Neural cell (in vitro differentiated cells): ENCODE results near the gene NLRC3. TPM values are rescaled to one million over a fixed set of nuclear protein-coding genes. Genes with fewer than 3 reads are reported as not detected.
A peak's percentile ranks its signal among the peaks of the same experiment; 100 is the strongest.
"Not testable (repeated sequence)": the region's sequence is repeated elsewhere in the genome, so short reads cannot be mapped to it uniquely, and the experiment has no call there.

ENCODE experiments used
- H2AFZ ChIP-seq: fragments of 200-600, 300-800 bp; sonication (generic), shearing (Covaris generic); 2 replicates; pipeline ENCODE4 v1.6.0; 2014; ENCODE audit warnings: low read depth, mild to moderate bottlenecking, antibody characterized with exemption, low read length, moderate library complexity
- H3F3A ChIP-seq: fragments of 200-600 bp; shearing (Covaris generic); 2 replicates; pipeline ENCODE4 v1.6.1; 2016; ENCODE audit warnings: mild to moderate bottlenecking, moderate library complexity, mixed read lengths, antibody characterized with exemption, low read length; ENCODE audit not compliant: insufficient read depth, poor library complexity, severe bottlenecking
- H3K27ac ChIP-seq: fragments of 200-600, 300-800 bp; sonication (generic), shearing (Covaris generic); 2 replicates; pipeline ENCODE4 v1.5.1; 2014; ENCODE audit warnings: mild to moderate bottlenecking, low read length, moderate library complexity
- H3K27me3 ChIP-seq: fragments of 300-800, 200-600 bp; sonication (generic), shearing (Covaris generic); 2 replicates; pipeline ENCODE4 v1.6.0; 2014; ENCODE audit warnings: mild to moderate bottlenecking, low read depth, low read length, moderate library complexity; ENCODE audit not compliant: insufficient read depth
- H3K36me3 ChIP-seq: fragments of 300-800, 200-600 bp; sonication (generic), shearing (Covaris generic); 2 replicates; pipeline ENCODE4 v1.5.1; 2014; ENCODE audit warnings: mild to moderate bottlenecking, antibody characterized with exemption, low read length, moderate library complexity; ENCODE audit not compliant: insufficient read depth
- H3K4me2 ChIP-seq: fragments of 300-800, 200-600 bp; sonication (generic), shearing (Covaris generic); 2 replicates; pipeline ENCODE4 v1.6.0; 2014; ENCODE audit warnings: mild to moderate bottlenecking, low read length
- H3K4me3 ChIP-seq: fragments of 300-800, 200-600 bp; sonication (generic), shearing (Covaris generic); 2 replicates; pipeline ENCODE4 v1.5.1; 2014; ENCODE audit warnings: mild to moderate bottlenecking, low read length, moderate library complexity
- H3K79me2 ChIP-seq: fragments of 200-600 bp; shearing (Covaris generic); replicated peaks from 2 replicates; pipeline ENCODE4 v1.6.0; 2014; ENCODE audit warnings: mild to moderate bottlenecking, low read length, moderate library complexity; ENCODE audit not compliant: insufficient read depth
- H3K9ac ChIP-seq: fragments of 300-800, 200-600 bp; sonication (generic), shearing (Covaris generic); 2 replicates; pipeline ENCODE4 v1.6.1; 2016; ENCODE audit warnings: mild to moderate bottlenecking, low read length, mixed read lengths
- H3K9me2 ChIP-seq: fragments of 200-600 bp; shearing (Covaris generic); 2 replicates; pipeline ENCODE4 v1.6.1; 2016; ENCODE audit warnings: mild to moderate bottlenecking, low read length, mixed read lengths; ENCODE audit not compliant: insufficient read depth
- H3K9me3 ChIP-seq: fragments of 200-600, 300-800 bp; sonication (generic), shearing (Covaris generic); 2 replicates; pipeline ENCODE4 v1.6.1; 2016; ENCODE audit warnings: mild to moderate bottlenecking, mixed run types, low read length, moderate library complexity, mixed read lengths
- H4K20me1 ChIP-seq: fragments of 200-600 bp; shearing (Covaris generic); 2 replicates; pipeline ENCODE4 v1.6.1; 2016; ENCODE audit warnings: mild to moderate bottlenecking, mixed run types; ENCODE audit not compliant: insufficient read depth
- CTCF ChIP-seq: fragments of 450-650 bp; IDR thresholded peaks from 2 replicates; pipeline ENCODE4 v1.5.1; 2014; ENCODE audit warnings: antibody characterized with exemption, mild to moderate bottlenecking, moderate library complexity; ENCODE audit not compliant: poor library complexity, severe bottlenecking
- EP300 ChIP-seq: fragments of 450-650 bp; conservative IDR thresholded peaks from 2 replicates; pipeline ENCODE4 v1.6.1; 2014; ENCODE audit warnings: antibody characterized with exemption, mild to moderate bottlenecking, moderate library complexity; ENCODE audit not compliant: poor library complexity, severe bottlenecking
- EZH2 ChIP-seq: fragments of 200-600, 300-800 bp; shearing (Covaris generic), sonication (generic); IDR thresholded peaks from 2 replicates; pipeline ENCODE4 v1.6.1; 2014; ENCODE audit warnings: antibody characterized with exemption, low read length, borderline replicate concordance, mild to moderate bottlenecking; ENCODE audit not compliant: insufficient read depth, poor library complexity, severe bottlenecking
- MXI1 ChIP-seq: fragments of 450-650 bp; conservative IDR thresholded peaks from 2 replicates; pipeline ENCODE4 v1.6.1; 2014; ENCODE audit warnings: antibody characterized with exemption, mild to moderate bottlenecking; ENCODE audit not compliant: poor library complexity, severe bottlenecking
- POLR2AphosphoS5 ChIP-seq: IDR thresholded peaks from 2 replicates; pipeline ENCODE4 v1.6.1; 2012
- RAD21 ChIP-seq: fragments of 450-650 bp; conservative IDR thresholded peaks from 2 replicates; pipeline ENCODE4 v1.6.1; 2014; ENCODE audit warnings: antibody characterized with exemption, mild to moderate bottlenecking, moderate library complexity
- REST ChIP-seq: IDR thresholded peaks from 2 replicates; pipeline ENCODE4 v1.6.1; 2012; ENCODE audit warnings: borderline replicate concordance
- SMC3 ChIP-seq: fragments of 450-650 bp; conservative IDR thresholded peaks from 2 replicates; pipeline ENCODE4 v1.6.1; 2014; ENCODE audit warnings: antibody characterized with exemption, mild to moderate bottlenecking, moderate library complexity; ENCODE audit not compliant: poor library complexity
- TAF1 ChIP-seq: IDR thresholded peaks from 2 replicates; pipeline ENCODE4 v1.6.1; 2012; ENCODE audit warnings: low read depth
- polyA plus RNA-seq: library from polyadenylated mRNA; depleted of rRNA; stranded (reverse); fragments of >200 nt; gene quantifications from 2 replicates; pipeline ENCODE4 v1.2.3, GENCODE V29; 2014

NLRC3 gene
- polyA plus RNA-seq, 1 donor from 2014 or later: 0.57 TPM

- no peaks in the 10 kb centered on the region for H3K27me3 ChIP-seq
- H3K9me3 ChIP-seq: no peaks in the 10 kb centered on the region
- peaks cover 5% of the 10 kb centered on the region for H3K36me3 ChIP-seq
- no peaks in the 10 kb centered on the region for H4K20me1 ChIP-seq
- no peaks in the 10 kb centered on the region for H3F3A ChIP-seq
- TF ChIP-seq SMC3 (no peak), REST (no peak), CTCF (no peak), RAD21 (no peak), EP300 (no peak), POLR2AphosphoS5 (no peak), MXI1 (no peak), TAF1 (no peak), EZH2 (no peak)
- no peaks in the 10 kb centered on the region for H3K9me2 ChIP-seq
- H2AFZ ChIP-seq: peak overlapping the region; percentile 67
- H3K4me3 ChIP-seq: peak overlapping the region; percentile 97
- H3K79me2 ChIP-seq: peaks cover 25% of the 10 kb centered on the region
- H3K4me2 ChIP-seq: peak overlapping the region; percentile 95
- peak overlapping the region; percentile 87 for H3K27ac ChIP-seq
- H3K9ac ChIP-seq: peak overlapping the region; percentile 93
Measured at GRCh38 chr16:3610698-3611145, 33.5 kb upstream of the NLRC3 start.

GRCh38 chr16:3609895-3610697 lies 32.9 kb upstream of the NLRC3 start:
- Histone ChIP-seq H2AFZ (no peak overlapping the region), H3K4me2 (peak overlapping the region; percentile 95), H3K4me3 (peak overlapping the region; percentile 97), H3K27ac (peak overlapping the region; percentile 87), H3K9ac (peak overlapping the region; percentile 93), H4K20me1 (no peaks in the 10 kb centered on the region), H3K36me3 (peaks cover 5% of the 10 kb centered on the region), H3K9me2 (no peaks in the 10 kb centered on the region), H3K9me3 (no peaks in the 10 kb centered on the region), H3F3A (no peaks in the 10 kb centered on the region), H3K27me3 (no peaks in the 10 kb centered on the region), H3K79me2 (peaks cover 25% of the 10 kb centered on the region)
- TF ChIP-seq REST (no peak), CTCF (no peak), POLR2AphosphoS5 (no peak), RAD21 (no peak), EZH2 (no peak), MXI1 (no peak), EP300 (no peak), TAF1 (no peak)

- not testable (repeated sequence) for H3K4me2 ChIP-seq, H2AFZ ChIP-seq, H3K4me3 ChIP-seq, H3K9ac ChIP-seq, H3K27ac ChIP-seq, H3K9me2 ChIP-seq, H3K9me3 ChIP-seq, H3F3A ChIP-seq, H3K27me3 ChIP-seq, H4K20me1 ChIP-seq, H3K36me3 ChIP-seq
- peaks cover 16% of the 10 kb centered on the region for H3K79me2 ChIP-seq
Measured at GRCh38 chr16:3608976-3609375, 31.8 kb upstream of the NLRC3 start.
